Right lobe of liver (tissue), 6 donors: Measurements from ENCODE around the gene ECI1. TPM values are rescaled to one million over a fixed set of nuclear protein-coding genes. Genes with fewer than 3 reads are reported as not detected.

ENCODE experiments used
- ATAC-seq, 4 donors: fragments of 200-7000 bp; cut with Tn5 transposase; one replicate each; pipeline ENCODE4 v1.9.1; 2020; ENCODE audit warnings: mild to moderate bottlenecking in 4 of 4, moderate library complexity in 4 of 4
- DNase-seq, 3 donors: peaks; one replicate each; pipeline ENCODE4 v3.0.0-alpha.2; 2020
- H3K27ac ChIP-seq, 3 donors: fragments of 200-600 bp; one replicate each; pipeline ENCODE4 v1.8.0; 2022
- H3K27me3 ChIP-seq, 2 donors: fragments of 200-600 bp; one replicate each; pipeline ENCODE4 v1.8.0; 2022
- H3K36me3 ChIP-seq, 4 donors: fragments of 200-600 bp; sonication (generic) in 1 of 4; one replicate each; pipeline versions ENCODE4 v1.5.1 to v1.8.0; 2017 to 2022; ENCODE audit warnings: control low read depth in 1 of 4
- H3K4me1 ChIP-seq, 4 donors: fragments of 200-600 bp; sonication (generic) in 1 of 4; one replicate each; pipeline versions ENCODE4 v1.5.1 to v1.8.0; 2017 to 2022; ENCODE audit warnings: control low read depth in 1 of 4
- H3K4me3 ChIP-seq, 3 donors: fragments of 200-600 bp; one replicate each; pipeline ENCODE4 v1.8.0; 2022
- H3K9me3 ChIP-seq, 4 donors: fragments of 200-600 bp; sonication (generic) in 1 of 4; one replicate each; pipeline versions ENCODE4 v1.5.1 to v1.8.0; 2017 to 2022; ENCODE audit warnings: control low read depth in 1 of 4
- CTCF ChIP-seq, 4 donors: fragments of 200-600 bp in 3 of 4; fragments of 450-650 bp in 1 of 4; IDR thresholded peaks; one replicate each; pipeline versions ENCODE4 v1.5.1 to v1.8.0; 2016 to 2022; ENCODE audit warnings: antibody characterized with exemption in 4 of 4, mild to moderate bottlenecking in 2 of 4
- POLR2A ChIP-seq: fragments of 450-650 bp; IDR thresholded peaks from one replicate; pipeline ENCODE4 v1.6.1; 2017; ENCODE audit warnings: antibody characterized with exemption, mild to moderate bottlenecking
- WGBS: methylation state at CpG from one replicate; pipeline ENCODE4 v1.1.6; 2018; ENCODE audit warnings: low coverage, low lambda C conversion rate; ENCODE audit not compliant: insufficient coverage; ENCODE audit errors: missing lambda C conversion rate; 5-methylcytosine and 5-hydroxymethylcytosine counted together
- intact Hi-C, 2 donors: fragments of 100-400 bp; cut with DNase I; formaldehyde crosslinking; loops; one replicate each; pipeline versions ENCODE4 v1.11.2 to v1.14.1; 2022
- total RNA-seq, 6 experiments: library from RNA; depleted of rRNA in 2 of 6; stranded (reverse); fragments of >200 nt in 2 of 6; fragmentation: NEBNext Ultra II Directional in 3 of 6; extraction: Animal tissue kit (Norgen Biotek cat#: 25700) in 3 of 6; gene quantifications; one replicate each; pipeline versions ENCODE4 v1.1.0 to v1.2.4, GENCODE V29; 2016 to 2023
- donor health status: DM: no; HTN: yes; CAD: no.
- donor health status: DM: no; HTN: no; CAD: no.
- donor health status: DM: no; HTN: no; CAD: no.
- donor health status: DM: no; HTN: yes; CAD: no.
- donor health status: DM: no; HTN: yes; CAD: no.

The ECI1 gene
- total RNA-seq, 6 experiments from 2014 or later, result 68.1 to 150 (median 85.5) TPM

GRCh38 chr16:2196981-2197511 is 54.3 kb downstream of the ECI1 start:
- DNase-seq, result no peak
- Histone ChIP-seq H3K27ac (no peak overlapping the region), H3K4me1 (peaks cover 0 to 10% (median 0%) of the 10 kb centered on the region in 4 donors), H3K36me3 (no peaks in the 10 kb centered on the region), H3K27me3 (peaks cover 0 to 11% of the 10 kb centered on the region in 2 donors), H3K4me3 (no peak overlapping the region), H3K9me3 (no peaks in the 10 kb centered on the region)
- WGBS, result 55% methylated on average over 12 of the region's 32 CpGs
- no peak for ATAC-seq
- TF ChIP-seq CTCF (IDR thresholded peaks at IDR 0.05) (no peak), POLR2A (no peak)
- intact Hi-C loops, result loop anchor here (10.0 kb wide), 1 partner anchor 308 kb away; no protein-coding TSS in a partner anchor

GRCh38 chr16:2196162-2196980 is 55.0 kb downstream of the ECI1 start, which contains the start of gene CASKIN1:
Gene CASKIN1, minus strand, starts transcription at chr16:2196605. Its CDS starts 173 bp downstream, at chr16:2196432.
- Histone ChIP-seq H3K4me3 (peak within 1 kb of the TSS in 1 of 3 donors; percentile 26), H3K36me3 (no peaks in the 10 kb centered on the region), H3K9me3 (no peaks in the 10 kb centered on the region), H3K27me3 (peaks cover 0 to 11% of the 10 kb centered on the region in 2 donors), H3K27ac (no peak within 1 kb of the TSS), H3K4me1 (peaks cover 0 to 10% (median 0%) of the 10 kb centered on the region in 4 donors)
- DNase-seq (no peak), ATAC-seq (no peak)
- 0% methylated on average over 2 of the region's 129 CpGs for WGBS
- intact Hi-C loops, result loop anchor here (10.0 kb wide), 1 partner anchor 308 kb away; no protein-coding TSS in a partner anchor
- no peak for TF ChIP-seq POLR2A
- no peak for TF ChIP-seq CTCF (IDR thresholded peaks at IDR 0.05)

GRCh38 chr16:2195322-2196161 is 55.8 kb downstream of the ECI1 start:
- intact Hi-C loops, result loop anchor here (10.0 kb wide), 1 partner anchor 309 kb away; no protein-coding TSS in a partner anchor
- peaks cover 0 to 11% of the 10 kb centered on the region in 2 donors for H3K27me3 ChIP-seq
- peak in 1 of 4 donors; percentile 17 for ATAC-seq

More at GRCh38 chr16:2195322-2196161, 55.8 kb downstream of the ECI1 start:
- peak overlapping the region in 1 of 3 donors; percentile 26 for H3K4me3 ChIP-seq
- H3K4me1 ChIP-seq, result peaks cover 0 to 10% (median 0%) of the 10 kb centered on the region in 4 donors
- 5% methylated on average over 4 of the region's 49 CpGs for WGBS
- DNase-seq, result no peak
- TF ChIP-seq CTCF (IDR thresholded peaks at IDR 0.05), result no peak
- no peak for TF ChIP-seq POLR2A
- H3K27ac ChIP-seq, result no peak overlapping the region
- H3K36me3 ChIP-seq, result no peaks in the 10 kb centered on the region
- no peaks in the 10 kb centered on the region for H3K9me3 ChIP-seq
